Liver (tissue), 9 donors: ENCODE data around the gene SIRT2. TPM values are rescaled to one million over a fixed set of nuclear protein-coding genes. Genes with fewer than 3 reads are reported as not detected.

Source experiments
- DNase-seq: peaks from one replicate; pipeline ENCODE4 v3.0.0-alpha.2; 2017; ENCODE audit warnings: low spot score
- H3K27ac ChIP-seq, 2 donors: one replicate each; pipeline ENCODE4 v1.7.0; 2013; ENCODE audit warnings: inconsistent platforms in 2 of 2, low read length in 2 of 2, control low read depth in 1 of 2, low read depth in 1 of 2, mild to moderate bottlenecking in 1 of 2
- H3K27me3 ChIP-seq, 4 donors: one replicate each; pipeline versions ENCODE4 v1.6.1 to v1.7.0; 2013; ENCODE audit warnings: low read length in 3 of 4, inconsistent platforms in 1 of 4, mild to moderate bottlenecking in 1 of 4, moderate library complexity in 1 of 4; ENCODE audit not compliant: control insufficient read depth in 4 of 4, insufficient read depth in 4 of 4
- H3K36me3 ChIP-seq, 4 donors: one replicate each; pipeline versions ENCODE4 v1.6.1 to v1.7.0; 2013; ENCODE audit warnings: low read length in 3 of 4, mild to moderate bottlenecking in 3 of 4, low read depth in 1 of 4, moderate library complexity in 1 of 4; ENCODE audit not compliant: control insufficient read depth in 4 of 4, insufficient read depth in 3 of 4
- H3K4me1 ChIP-seq, 4 donors: one replicate each; pipeline versions ENCODE4 v1.6.1 to v1.7.0; 2013; ENCODE audit warnings: low read length in 3 of 4, mild to moderate bottlenecking in 3 of 4, moderate library complexity in 1 of 4; ENCODE audit not compliant: control insufficient read depth in 4 of 4, insufficient read depth in 4 of 4
- H3K4me3 ChIP-seq, 3 donors: one replicate each; pipeline versions ENCODE4 v1.6.1 to v1.7.0; 2013; ENCODE audit warnings: low read length in 3 of 3, control low read depth in 1 of 3, low read depth in 1 of 3, mild to moderate bottlenecking in 1 of 3
- H3K9ac ChIP-seq, 2 donors: one replicate each; pipeline ENCODE4 v1.7.0; 2013; ENCODE audit warnings: low read length in 2 of 2, mild to moderate bottlenecking in 2 of 2, moderate library complexity in 2 of 2, control low read depth in 1 of 2, low read depth in 1 of 2
- H3K9me3 ChIP-seq, 4 donors: one replicate each; pipeline versions ENCODE4 v1.6.1 to v1.7.0; 2013; ENCODE audit warnings: low read length in 3 of 4; ENCODE audit not compliant: control insufficient read depth in 4 of 4
- EGR1 ChIP-seq, 2 donors: IDR thresholded peaks; 2 replicates each; pipeline ENCODE4 v1.6.1; 2016 to 2018; ENCODE audit warnings: antibody characterized with exemption in 2 of 2, low read depth in 2 of 2
- FOXA2 ChIP-seq: IDR thresholded peaks from 2 replicates; pipeline ENCODE4 v1.6.1; 2016; ENCODE audit warnings: antibody characterized with exemption
- GABPA ChIP-seq, 2 donors: IDR thresholded peaks in 1 of 2; conservative IDR thresholded peaks in 1 of 2; 2 replicates each; pipeline ENCODE4 v1.6.1; 2016; ENCODE audit warnings: antibody characterized with exemption in 2 of 2, mild to moderate bottlenecking in 1 of 2, moderate library complexity in 1 of 2
- HNF4A ChIP-seq, 2 donors: conservative IDR thresholded peaks; 2 replicates each; pipeline ENCODE4 v1.6.1; 2016; ENCODE audit warnings: antibody characterized with exemption in 2 of 2, mild to moderate bottlenecking in 2 of 2
- HNF4G ChIP-seq: IDR thresholded peaks from 2 replicates; pipeline ENCODE4 v1.6.1; 2016; ENCODE audit warnings: antibody characterized with exemption
- JUND ChIP-seq, 2 donors: IDR thresholded peaks; 2 replicates each; pipeline ENCODE4 v1.6.1; 2016; ENCODE audit warnings: antibody characterized with exemption in 2 of 2
- NR2F2 ChIP-seq: IDR thresholded peaks from 2 replicates; pipeline ENCODE4 v1.6.1; 2016; ENCODE audit warnings: antibody characterized with exemption
- RXRA ChIP-seq, 2 donors: IDR thresholded peaks; 2 replicates each; pipeline ENCODE4 v1.6.1; 2017 to 2018; ENCODE audit warnings: antibody characterized with exemption in 2 of 2, mild to moderate bottlenecking in 1 of 2
- SP1 ChIP-seq: IDR thresholded peaks from 2 replicates; pipeline ENCODE4 v1.6.1; 2018; ENCODE audit warnings: antibody characterized with exemption, mild to moderate bottlenecking
- TAF1 ChIP-seq: conservative IDR thresholded peaks from 2 replicates; pipeline ENCODE4 v1.6.1; 2016; ENCODE audit warnings: antibody characterized with exemption, mild to moderate bottlenecking
- YY1 ChIP-seq: IDR thresholded peaks from 2 replicates; pipeline ENCODE4 v1.6.1; 2016; ENCODE audit warnings: antibody characterized with exemption, mild to moderate bottlenecking
- WGBS: extraction: QIAGEN DNeasy Blood & Tissue Kit; methylation state at CpG from one replicate; pipeline ENCODE4 v1.1.7; 2013; 5-methylcytosine and 5-hydroxymethylcytosine counted together
- polyA plus RNA-seq, 2 donors: library from polyadenylated mRNA; stranded (reverse) in 1 of 2; unstranded in 1 of 2; fragments of 200-250 nt in 1 of 2; fragments of >200 nt in 1 of 2; fragmentation: Nextera tagmentation in 1 of 2; extraction: Ambion mirVana in 1 of 2; gene quantifications; one replicate each; pipeline versions ENCODE4 v1.2.1 to v1.2.3, GENCODE V29; 2013 to 2015
- total RNA-seq, 2 donors: library from RNA; depleted of rRNA; stranded (reverse); fragments of >200 nt; gene quantifications; one replicate each; pipeline ENCODE4 v1.2.3, GENCODE V29; 2014
- TF ChIP-seq, protein P1 (sequence below): IDR thresholded peaks from 2 replicates; pipeline ENCODE4 v1.6.1; 2016; ENCODE audit warnings: antibody characterized with exemption, mild to moderate bottlenecking
- TF ChIP-seq, protein P2 (sequence below): IDR thresholded peaks from 2 replicates; pipeline ENCODE4 v1.6.1; 2016; ENCODE audit warnings: antibody characterized with exemption
- TF ChIP-seq, protein P3 (sequence below): fragments of 150-350 bp; IDR thresholded peaks from 2 replicates; pipeline ENCODE4 v1.5.1; 2017; ENCODE audit warnings: improper control_type of control experiment, low read depth, low read length; ENCODE audit not compliant: missing input control
- TF ChIP-seq, protein P4 (sequence below): IDR thresholded peaks from 2 replicates; pipeline ENCODE4 v1.6.1; 2016; ENCODE audit warnings: antibody characterized with exemption
- TF ChIP-seq, protein P5 (sequence below): IDR thresholded peaks from 2 replicates; pipeline ENCODE4 v1.6.1; 2016; ENCODE audit warnings: antibody characterized with exemption
- donor health status: healthy.
- donor health status: healthy.
- donor health status: healthy.
- donor health status: healthy.
- donor health status: healthy.

Gene SIRT2
- total and polyA plus RNA-seq, 4 donors = 21.8 to 42.2 (median 26.9) TPM

DNA sequence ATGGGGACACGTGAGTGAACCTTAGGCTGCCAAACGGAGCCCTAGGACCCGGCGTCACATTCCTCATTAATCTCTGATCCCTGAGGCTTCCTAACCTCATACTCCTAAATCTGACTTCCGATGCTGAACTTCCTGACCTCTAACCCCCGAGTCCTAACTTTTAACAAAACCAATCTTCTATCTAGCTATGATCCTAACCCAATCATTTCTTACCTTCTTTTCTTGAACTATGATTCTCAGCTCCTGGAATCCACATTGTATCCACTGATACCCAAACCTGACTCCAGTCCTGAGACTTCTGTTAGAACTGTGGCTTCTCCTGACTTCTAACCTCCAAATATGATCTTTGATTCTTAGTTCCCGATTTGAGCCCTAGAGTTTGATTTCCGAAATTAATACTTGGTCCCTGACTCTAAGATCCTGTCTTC is 798 bp upstream of the SIRT2 start:
- Histone ChIP-seq H3K9me3 (no peaks in the 10 kb centered on the region), H3K4me3 (peak overlapping the region; percentile 74 to 81 (median 80)), H3K9ac (peak overlapping the region; percentile 83 to 91), H3K27ac (peak overlapping the region; percentile 93 to 95), H3K36me3 (peaks cover 0 to 2% (median under 1%) of the 10 kb centered on the region in 4 donors), H3K4me1 (peaks cover 6 to 40% (median 17%) of the 10 kb centered on the region in 4 donors), H3K27me3 (no peaks in the 10 kb centered on the region)
- TF ChIP-seq RXRA (IDR thresholded peaks at IDR 0.05) (no peak), TAF1 (no peak), GABPA (IDR thresholded peaks at IDR 0.05 in 1 of 2, conservative IDR thresholded peaks at IDR 0.05 in 1 of 2) (no peak), YY1 (no peak), FOXA2 (no peak), HNF4A (conservative IDR thresholded peaks at IDR 0.05) (peak; percentile 23 to 29), NR2F2 (peak; percentile 87), SP1 (no peak), HNF4G (no peak)
- TF ChIP-seq, protein P1, sequence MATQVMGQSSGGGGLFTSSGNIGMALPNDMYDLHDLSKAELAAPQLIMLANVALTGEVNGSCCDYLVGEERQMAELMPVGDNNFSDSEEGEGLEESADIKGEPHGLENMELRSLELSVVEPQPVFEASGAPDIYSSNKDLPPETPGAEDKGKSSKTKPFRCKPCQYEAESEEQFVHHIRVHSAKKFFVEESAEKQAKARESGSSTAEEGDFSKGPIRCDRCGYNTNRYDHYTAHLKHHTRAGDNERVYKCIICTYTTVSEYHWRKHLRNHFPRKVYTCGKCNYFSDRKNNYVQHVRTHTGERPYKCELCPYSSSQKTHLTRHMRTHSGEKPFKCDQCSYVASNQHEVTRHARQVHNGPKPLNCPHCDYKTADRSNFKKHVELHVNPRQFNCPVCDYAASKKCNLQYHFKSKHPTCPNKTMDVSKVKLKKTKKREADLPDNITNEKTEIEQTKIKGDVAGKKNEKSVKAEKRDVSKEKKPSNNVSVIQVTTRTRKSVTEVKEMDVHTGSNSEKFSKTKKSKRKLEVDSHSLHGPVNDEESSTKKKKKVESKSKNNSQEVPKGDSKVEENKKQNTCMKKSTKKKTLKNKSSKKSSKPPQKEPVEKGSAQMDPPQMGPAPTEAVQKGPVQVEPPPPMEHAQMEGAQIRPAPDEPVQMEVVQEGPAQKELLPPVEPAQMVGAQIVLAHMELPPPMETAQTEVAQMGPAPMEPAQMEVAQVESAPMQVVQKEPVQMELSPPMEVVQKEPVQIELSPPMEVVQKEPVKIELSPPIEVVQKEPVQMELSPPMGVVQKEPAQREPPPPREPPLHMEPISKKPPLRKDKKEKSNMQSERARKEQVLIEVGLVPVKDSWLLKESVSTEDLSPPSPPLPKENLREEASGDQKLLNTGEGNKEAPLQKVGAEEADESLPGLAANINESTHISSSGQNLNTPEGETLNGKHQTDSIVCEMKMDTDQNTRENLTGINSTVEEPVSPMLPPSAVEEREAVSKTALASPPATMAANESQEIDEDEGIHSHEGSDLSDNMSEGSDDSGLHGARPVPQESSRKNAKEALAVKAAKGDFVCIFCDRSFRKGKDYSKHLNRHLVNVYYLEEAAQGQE = no peak
- TF ChIP-seq, protein P2, sequence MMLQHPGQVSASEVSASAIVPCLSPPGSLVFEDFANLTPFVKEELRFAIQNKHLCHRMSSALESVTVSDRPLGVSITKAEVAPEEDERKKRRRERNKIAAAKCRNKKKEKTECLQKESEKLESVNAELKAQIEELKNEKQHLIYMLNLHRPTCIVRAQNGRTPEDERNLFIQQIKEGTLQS = no peak
- TF ChIP-seq, protein P3, sequence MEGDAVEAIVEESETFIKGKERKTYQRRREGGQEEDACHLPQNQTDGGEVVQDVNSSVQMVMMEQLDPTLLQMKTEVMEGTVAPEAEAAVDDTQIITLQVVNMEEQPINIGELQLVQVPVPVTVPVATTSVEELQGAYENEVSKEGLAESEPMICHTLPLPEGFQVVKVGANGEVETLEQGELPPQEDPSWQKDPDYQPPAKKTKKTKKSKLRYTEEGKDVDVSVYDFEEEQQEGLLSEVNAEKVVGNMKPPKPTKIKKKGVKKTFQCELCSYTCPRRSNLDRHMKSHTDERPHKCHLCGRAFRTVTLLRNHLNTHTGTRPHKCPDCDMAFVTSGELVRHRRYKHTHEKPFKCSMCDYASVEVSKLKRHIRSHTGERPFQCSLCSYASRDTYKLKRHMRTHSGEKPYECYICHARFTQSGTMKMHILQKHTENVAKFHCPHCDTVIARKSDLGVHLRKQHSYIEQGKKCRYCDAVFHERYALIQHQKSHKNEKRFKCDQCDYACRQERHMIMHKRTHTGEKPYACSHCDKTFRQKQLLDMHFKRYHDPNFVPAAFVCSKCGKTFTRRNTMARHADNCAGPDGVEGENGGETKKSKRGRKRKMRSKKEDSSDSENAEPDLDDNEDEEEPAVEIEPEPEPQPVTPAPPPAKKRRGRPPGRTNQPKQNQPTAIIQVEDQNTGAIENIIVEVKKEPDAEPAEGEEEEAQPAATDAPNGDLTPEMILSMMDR = no peak
- TF ChIP-seq, protein P4, sequence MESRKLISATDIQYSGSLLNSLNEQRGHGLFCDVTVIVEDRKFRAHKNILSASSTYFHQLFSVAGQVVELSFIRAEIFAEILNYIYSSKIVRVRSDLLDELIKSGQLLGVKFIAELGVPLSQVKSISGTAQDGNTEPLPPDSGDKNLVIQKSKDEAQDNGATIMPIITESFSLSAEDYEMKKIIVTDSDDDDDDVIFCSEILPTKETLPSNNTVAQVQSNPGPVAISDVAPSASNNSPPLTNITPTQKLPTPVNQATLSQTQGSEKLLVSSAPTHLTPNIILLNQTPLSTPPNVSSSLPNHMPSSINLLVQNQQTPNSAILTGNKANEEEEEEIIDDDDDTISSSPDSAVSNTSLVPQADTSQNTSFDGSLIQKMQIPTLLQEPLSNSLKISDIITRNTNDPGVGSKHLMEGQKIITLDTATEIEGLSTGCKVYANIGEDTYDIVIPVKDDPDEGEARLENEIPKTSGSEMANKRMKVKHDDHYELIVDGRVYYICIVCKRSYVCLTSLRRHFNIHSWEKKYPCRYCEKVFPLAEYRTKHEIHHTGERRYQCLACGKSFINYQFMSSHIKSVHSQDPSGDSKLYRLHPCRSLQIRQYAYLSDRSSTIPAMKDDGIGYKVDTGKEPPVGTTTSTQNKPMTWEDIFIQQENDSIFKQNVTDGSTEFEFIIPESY = no peak
- 1% methylated on average over 8 of the region's 8 CpGs for WGBS
- DNase-seq = no peak

DNA sequence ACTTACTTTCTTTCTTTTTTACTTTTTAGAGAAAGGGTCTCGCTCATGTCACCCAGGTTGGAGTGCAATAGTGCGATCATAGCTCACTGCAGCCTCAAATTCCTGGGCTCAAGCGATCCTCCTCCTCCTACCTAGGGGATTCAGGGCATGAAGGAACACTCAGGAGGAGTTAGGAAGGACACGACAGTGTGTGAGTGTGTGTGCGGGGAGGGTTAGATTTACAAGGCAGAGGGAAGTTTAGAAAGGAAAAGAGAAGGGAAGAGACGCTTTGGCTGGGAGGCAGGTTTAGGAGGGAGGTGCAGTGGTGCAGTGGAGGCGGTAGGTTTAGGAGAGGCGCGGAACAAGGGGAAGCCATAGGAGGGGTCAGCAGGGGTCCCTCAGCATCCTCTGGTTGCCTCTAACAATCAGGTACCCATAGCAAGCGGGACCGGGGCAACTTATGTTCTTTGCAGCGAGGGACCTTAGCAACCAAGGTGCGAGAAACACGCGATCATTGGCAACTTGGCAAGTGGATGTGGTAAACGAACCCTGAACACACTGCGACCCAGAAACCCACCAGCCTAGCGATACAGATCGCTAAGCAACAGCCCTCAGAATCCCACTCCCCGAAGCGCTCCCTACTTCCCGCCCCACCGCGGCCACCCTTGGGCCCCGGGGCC is 501 bp downstream of the SIRT2 start:
- 10% methylated on average over 25 of the region's 25 CpGs for WGBS
- Histone ChIP-seq H3K9me3 (no peaks in the 10 kb centered on the region), H3K9ac (peak overlapping the region; percentile 77 to 91), H3K36me3 (no peaks in the 10 kb centered on the region), H3K27ac (peak overlapping the region; percentile 79 to 83), H3K4me1 (peaks cover 4 to 33% (median 15%) of the 10 kb centered on the region in 4 donors), H3K27me3 (no peaks in the 10 kb centered on the region), H3K4me3 (peak overlapping the region; percentile 67 to 88 (median 86))
- no peak for TF ChIP-seq FOXA2
- TF ChIP-seq EGR1 (IDR thresholded peaks at IDR 0.05; ENCODE audit: low read depth in 2 of 2) = no peak
- TF ChIP-seq, protein P3 = no peak
- TF ChIP-seq HNF4G = no peak
- no peak for TF ChIP-seq JUND (IDR thresholded peaks at IDR 0.05)
- TF ChIP-seq, protein P2 = no peak
- TF ChIP-seq, protein P5, sequence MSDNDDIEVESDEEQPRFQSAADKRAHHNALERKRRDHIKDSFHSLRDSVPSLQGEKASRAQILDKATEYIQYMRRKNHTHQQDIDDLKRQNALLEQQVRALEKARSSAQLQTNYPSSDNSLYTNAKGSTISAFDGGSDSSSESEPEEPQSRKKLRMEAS = no peak
- no peak for TF ChIP-seq HNF4A (conservative IDR thresholded peaks at IDR 0.05)
- no peak for TF ChIP-seq TAF1
- TF ChIP-seq GABPA (IDR thresholded peaks at IDR 0.05 in 1 of 2, conservative IDR thresholded peaks at IDR 0.05 in 1 of 2) = no peak
- TF ChIP-seq RXRA (IDR thresholded peaks at IDR 0.05) = no peak
- no peak for DNase-seq
